Measurements from ENCODE around the gene TMEM178B. TPM values are rescaled to one million over a fixed set of nuclear protein-coding genes. Genes with fewer than 3 reads are reported as not detected.
"Not testable (repeated sequence)": the region's sequence is repeated elsewhere in the genome, so short reads cannot be mapped to it uniquely, and the experiment has no call there.

The TMEM178B gene
- total RNA-seq, 2 experiments from 2014 or later, result 0.06 TPM; not detected in 1

DNA sequence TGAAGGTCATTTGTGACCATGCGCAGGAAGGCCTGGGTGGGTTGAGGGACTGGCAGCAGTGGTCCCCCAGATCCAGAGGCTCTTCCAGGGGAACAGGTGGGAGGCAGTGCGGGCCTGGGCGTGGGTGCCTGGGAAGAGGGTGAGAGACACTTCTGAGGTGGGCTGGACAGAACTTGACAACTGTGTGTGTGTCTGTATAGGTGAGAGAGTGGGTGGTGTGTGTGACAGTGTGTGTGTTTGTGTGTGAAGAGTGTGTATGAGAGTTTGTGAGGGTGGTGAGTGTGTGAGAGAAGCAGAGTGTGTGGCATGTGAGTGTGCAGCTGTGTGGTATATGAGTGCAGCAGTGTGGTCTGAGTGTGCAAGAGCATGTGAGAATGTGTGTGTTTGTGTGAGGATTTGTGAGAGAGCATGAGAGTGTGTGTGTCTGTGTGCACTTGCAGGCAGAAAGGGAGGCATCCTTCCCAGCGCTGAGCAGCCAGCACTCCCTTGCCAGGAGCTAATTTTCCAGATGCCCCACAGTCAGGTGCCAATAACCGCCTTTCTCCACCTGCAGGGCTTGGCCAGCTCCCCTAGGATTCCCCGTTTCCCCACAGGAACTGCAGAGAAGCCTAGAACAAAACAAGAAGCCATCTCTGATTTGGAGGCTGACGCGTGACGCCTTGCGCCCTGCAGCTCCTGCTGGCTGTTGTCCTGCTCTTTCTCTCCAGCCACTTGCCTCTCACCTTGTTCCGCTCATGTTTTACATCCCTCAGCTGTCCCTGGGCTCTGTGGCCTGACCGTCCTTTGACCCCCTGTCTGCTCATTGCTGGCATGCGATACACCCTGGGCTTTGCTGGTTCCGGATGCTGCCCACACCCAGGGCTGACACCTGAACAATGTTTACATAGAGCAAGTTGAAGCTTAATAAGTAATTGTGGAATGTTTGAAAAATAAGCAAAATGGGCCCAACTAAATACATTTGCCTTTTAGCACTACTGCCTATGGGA is 88.0 kb downstream of the TMEM178B start:
- DNase-seq (no peak), ATAC-seq (ENCODE audit: low read depth) (no peak)
- peaks cover 8% of the 10 kb centered on the region for H3K27me3 Mint-ChIP-seq
- H3K4me1 Mint-ChIP-seq, result peaks cover 1% of the 10 kb centered on the region
- H3K27ac Mint-ChIP-seq, result no peak overlapping the region
- no peak overlapping the region for H3K4me3 Mint-ChIP-seq
- H3K36me3 Mint-ChIP-seq, result no peaks in the 10 kb centered on the region
- H3K9me3 Mint-ChIP-seq, result no peaks in the 10 kb centered on the region
- POLR2A ChIA-PET, result no interaction called here

- peaks cover 1% of the 10 kb centered on the region for H3K9me3 Mint-ChIP-seq
- no peaks in the 10 kb centered on the region for H3K36me3 Mint-ChIP-seq
- H3K4me1 Mint-ChIP-seq, result no peaks in the 10 kb centered on the region
- H3K27me3 Mint-ChIP-seq, result peaks cover 8% of the 10 kb centered on the region
- POLR2A ChIA-PET, result no interaction called here
- ATAC-seq (ENCODE audit: low read depth) (no peak), DNase-seq (no peak)
- no peak overlapping the region for H3K27ac Mint-ChIP-seq
- H3K4me3 Mint-ChIP-seq, result no peak overlapping the region
These were observed 91.7 kb downstream of the TMEM178B start for GRCh38 chr7:141165521-141165920.

- no peaks in the 10 kb centered on the region for H3K4me1 Mint-ChIP-seq
- POLR2A ChIA-PET, result no interaction called here
- H3K36me3 Mint-ChIP-seq, result no peaks in the 10 kb centered on the region
- no peak for ATAC-seq (ENCODE audit: low read depth)
- no peak for DNase-seq
- peaks cover 4% of the 10 kb centered on the region for H3K27me3 Mint-ChIP-seq
- no peak overlapping the region for H3K27ac Mint-ChIP-seq
- no peak overlapping the region for H3K4me3 Mint-ChIP-seq
- H3K9me3 Mint-ChIP-seq, result peaks cover 1% of the 10 kb centered on the region
These were observed 93.1 kb downstream of the TMEM178B start for GRCh38 chr7:141166926-141167325.

GRCh38 chr7:141167381-141167964 is 93.6 kb downstream of the TMEM178B start:
- Mint-ChIP-seq H3K36me3 (no peaks in the 10 kb centered on the region), H3K27ac (no peak overlapping the region), H3K9me3 (peaks cover 1% of the 10 kb centered on the region), H3K4me1 (no peaks in the 10 kb centered on the region), H3K4me3 (no peak overlapping the region), H3K27me3 (peaks cover 4% of the 10 kb centered on the region)
- POLR2A ChIA-PET, result no interaction called here
- ATAC-seq (ENCODE audit: low read depth) (no peak), DNase-seq (no peak)

DNA sequence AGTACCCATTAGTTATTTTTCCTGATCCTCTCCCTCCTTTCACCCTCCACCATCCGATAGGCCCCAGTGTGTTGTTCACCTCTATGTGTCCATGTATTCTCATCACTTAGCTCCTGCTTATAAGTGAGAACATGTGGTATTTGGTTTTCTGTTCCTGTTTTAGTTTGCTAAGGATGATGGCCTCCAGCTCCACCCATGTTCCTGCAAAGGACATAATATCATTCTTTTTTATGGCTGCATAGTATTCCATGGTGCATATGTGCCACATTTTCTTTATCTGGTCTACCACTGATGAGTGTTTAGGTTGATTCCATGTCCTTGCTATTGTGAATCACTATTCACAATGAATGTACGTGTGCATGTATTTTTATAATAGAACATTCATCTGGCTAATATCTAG is 95.3 kb downstream of the TMEM178B start:
- H3K9me3 Mint-ChIP-seq; H3K27ac Mint-ChIP-seq; ATAC-seq (ENCODE audit: low read depth); H3K4me1 Mint-ChIP-seq; POLR2A ChIA-PET; H3K36me3 Mint-ChIP-seq; H3K27me3 Mint-ChIP-seq; DNase-seq; H3K4me3 Mint-ChIP-seq: not testable (repeated sequence)

DNA sequence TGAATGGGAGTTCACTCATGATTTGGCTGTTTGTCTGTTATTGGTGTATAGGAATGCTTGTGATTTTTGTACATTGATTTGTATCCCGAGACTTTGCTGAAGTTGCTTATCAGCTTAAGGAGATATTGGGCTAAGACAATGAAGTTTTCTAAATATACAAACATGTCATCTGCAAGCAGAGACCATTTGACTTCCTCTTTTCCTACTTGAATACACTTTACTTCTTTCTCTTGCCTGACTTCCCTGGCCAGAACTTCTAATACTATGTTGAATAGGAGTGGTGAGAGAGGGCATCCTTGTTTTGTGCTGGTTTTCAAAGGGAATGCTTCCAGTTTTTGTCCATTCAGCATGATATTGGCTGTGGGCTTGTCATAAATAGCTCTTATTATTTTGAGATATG is 101.9 kb downstream of the TMEM178B start:
- POLR2A ChIA-PET; ATAC-seq (ENCODE audit: low read depth); H3K36me3 Mint-ChIP-seq; DNase-seq; H3K27ac Mint-ChIP-seq; H3K4me3 Mint-ChIP-seq; H3K4me1 Mint-ChIP-seq; H3K9me3 Mint-ChIP-seq: not testable (repeated sequence)
- peaks cover 12% of the 10 kb centered on the region for H3K27me3 Mint-ChIP-seq

DNA sequence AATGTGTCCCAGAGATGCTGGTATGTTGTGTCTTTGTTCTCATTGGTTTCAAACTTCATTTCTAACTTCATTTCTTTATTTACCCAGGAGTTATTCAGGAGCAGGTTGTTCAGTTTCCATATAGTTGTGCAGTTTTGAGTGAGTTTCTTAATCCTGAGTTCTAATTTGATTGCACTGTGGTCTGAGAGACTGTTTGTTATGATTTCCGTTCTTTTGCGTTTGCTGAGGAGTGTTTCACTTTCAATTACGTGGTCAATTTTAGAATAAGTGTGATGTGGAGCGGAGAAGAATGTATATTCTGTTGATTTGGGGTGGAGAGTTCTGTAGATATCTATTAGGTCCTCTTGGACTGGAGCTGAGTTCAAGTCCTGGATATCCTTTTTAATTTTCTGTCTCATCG is 103.3 kb downstream of the TMEM178B start:
- H3K36me3 Mint-ChIP-seq; H3K9me3 Mint-ChIP-seq; ATAC-seq (ENCODE audit: low read depth); H3K4me1 Mint-ChIP-seq; H3K27ac Mint-ChIP-seq; DNase-seq; POLR2A ChIA-PET: not testable (repeated sequence)
- Mint-ChIP-seq H3K4me3 (peak overlapping the region; percentile 3), H3K27me3 (peaks cover 12% of the 10 kb centered on the region)

DNA sequence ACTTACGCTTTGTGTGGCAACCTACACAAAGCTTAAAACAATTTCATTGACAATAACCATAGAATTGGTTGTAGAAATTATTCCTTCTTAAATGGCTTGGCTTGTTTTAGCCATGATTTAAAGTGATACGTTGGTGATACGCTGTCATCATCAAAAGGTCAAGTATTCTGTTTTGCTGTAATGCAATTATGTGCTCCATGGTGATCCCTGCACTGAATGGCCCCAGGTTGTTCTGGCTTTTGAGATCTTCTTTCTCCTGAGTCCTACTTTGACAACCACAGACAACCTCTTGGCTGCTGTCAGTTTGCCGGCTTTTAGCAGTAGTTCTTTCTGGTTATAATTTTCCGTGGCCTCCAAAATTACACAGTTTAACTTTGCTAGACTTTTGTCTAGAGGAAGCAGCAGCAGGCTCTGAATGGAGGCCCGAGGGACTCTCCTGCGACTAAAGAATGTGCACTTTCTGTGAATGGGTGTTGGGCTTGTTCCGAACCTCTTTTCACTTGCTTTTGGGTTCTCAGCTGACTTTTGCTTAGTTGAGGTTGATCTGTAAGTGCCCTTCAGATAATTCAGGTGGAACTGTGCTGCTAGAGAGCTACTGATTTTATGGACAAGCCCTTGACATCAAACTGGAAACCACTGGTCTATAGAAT is 104.7 kb downstream of the TMEM178B start:
- POLR2A ChIA-PET, result no interaction called here
- ATAC-seq (ENCODE audit: low read depth) (no peak), DNase-seq (no peak)
- peaks cover 12% of the 10 kb centered on the region for H3K27me3 Mint-ChIP-seq
- H3K4me1 Mint-ChIP-seq, result no peaks in the 10 kb centered on the region
- H3K36me3 Mint-ChIP-seq, result no peaks in the 10 kb centered on the region
- no peak overlapping the region for H3K4me3 Mint-ChIP-seq
- H3K27ac Mint-ChIP-seq, result no peak overlapping the region
- peaks cover 2% of the 10 kb centered on the region for H3K9me3 Mint-ChIP-seq

- Mint-ChIP-seq H3K4me3 (no peak overlapping the region), H3K36me3 (no peaks in the 10 kb centered on the region), H3K27ac (no peak overlapping the region), H3K4me1 (no peaks in the 10 kb centered on the region), H3K27me3 (peaks cover 10% of the 10 kb centered on the region), H3K9me3 (no peaks in the 10 kb centered on the region)
- ATAC-seq (ENCODE audit: low read depth), result no peak
- no peak for DNase-seq
- POLR2A ChIA-PET, result no interaction called here
These were observed 107.9 kb downstream of the TMEM178B start for GRCh38 chr7:141181812-141182211.

DNA sequence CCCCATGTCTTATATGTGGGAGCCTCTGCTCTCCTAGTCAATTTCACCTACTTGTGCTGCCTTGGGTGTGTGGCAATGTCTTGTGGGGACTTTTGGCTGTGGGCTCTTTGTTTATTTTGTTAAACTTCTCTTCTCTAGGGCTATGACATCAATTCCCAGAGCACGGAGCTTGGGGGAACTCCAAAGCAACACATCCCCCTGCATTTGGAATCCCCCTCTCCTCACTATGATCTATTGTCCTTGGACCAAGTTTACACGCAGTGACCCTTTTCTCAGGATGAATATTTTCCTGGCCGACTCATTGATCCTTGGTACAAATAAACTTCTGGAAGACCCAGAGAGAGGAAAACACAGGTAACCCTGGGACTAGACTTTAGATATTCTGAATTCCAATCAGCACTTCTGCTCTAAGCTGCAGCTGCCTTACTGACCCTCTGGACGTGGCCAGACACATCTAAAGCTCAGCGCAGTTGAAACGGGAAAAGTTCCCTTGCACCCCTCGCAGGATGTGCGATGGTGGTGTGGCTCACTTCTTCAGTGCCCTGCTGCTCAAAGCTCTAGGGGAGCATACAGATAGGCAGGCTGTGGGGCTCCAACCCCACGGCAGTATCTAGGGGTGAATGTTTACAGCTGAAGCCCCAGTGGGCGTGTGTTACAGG is 110.8 kb downstream of the TMEM178B start:
- ATAC-seq (ENCODE audit: low read depth) (no peak), DNase-seq (no peak)
- peaks cover 5% of the 10 kb centered on the region for H3K27me3 Mint-ChIP-seq
- no peaks in the 10 kb centered on the region for H3K36me3 Mint-ChIP-seq
- POLR2A ChIA-PET, result no interaction called here
- no peaks in the 10 kb centered on the region for H3K9me3 Mint-ChIP-seq
- H3K4me1 Mint-ChIP-seq, result no peaks in the 10 kb centered on the region
- H3K27ac Mint-ChIP-seq, result no peak overlapping the region
- no peak overlapping the region for H3K4me3 Mint-ChIP-seq

- H3K4me3 Mint-ChIP-seq, result no peak overlapping the region
- no peaks in the 10 kb centered on the region for H3K4me1 Mint-ChIP-seq
- no peaks in the 10 kb centered on the region for H3K9me3 Mint-ChIP-seq
- POLR2A ChIA-PET, result no interaction called here
- ATAC-seq (ENCODE audit: low read depth) (no peak), DNase-seq (no peak)
- no peaks in the 10 kb centered on the region for H3K36me3 Mint-ChIP-seq
- H3K27ac Mint-ChIP-seq, result no peak overlapping the region
- H3K27me3 Mint-ChIP-seq, result no peaks in the 10 kb centered on the region
These were observed 111.6 kb downstream of the TMEM178B start for GRCh38 chr7:141185369-141185967.

GRCh38 chr7:141189231-141189630 is 115.4 kb downstream of the TMEM178B start:
- Mint-ChIP-seq H3K27ac (no peak overlapping the region), H3K9me3 (no peaks in the 10 kb centered on the region), H3K4me1 (no peaks in the 10 kb centered on the region), H3K36me3 (no peaks in the 10 kb centered on the region), H3K27me3 (no peaks in the 10 kb centered on the region), H3K4me3 (no peak overlapping the region)
- no peak for ATAC-seq (ENCODE audit: low read depth)
- DNase-seq, result no peak
- POLR2A ChIA-PET, result no interaction called here

DNA sequence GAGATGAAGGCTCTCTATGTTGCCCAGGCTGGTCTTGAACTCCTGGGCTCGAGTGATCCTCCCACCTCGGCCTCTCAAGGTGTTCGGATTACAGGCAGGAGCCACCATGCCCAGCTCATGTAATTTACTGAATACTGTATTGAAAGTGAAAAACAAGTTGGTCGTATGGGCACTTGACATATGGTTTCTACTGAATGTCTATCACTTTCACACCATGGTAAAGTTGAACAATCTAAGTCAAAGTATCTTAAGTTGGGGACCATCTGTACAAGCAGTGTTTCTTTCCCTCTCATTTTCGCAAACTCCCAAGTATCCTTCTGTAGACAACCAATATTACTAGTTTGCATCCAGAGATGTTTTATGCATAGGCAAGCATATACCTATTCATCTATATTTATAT is 116.6 kb downstream of the TMEM178B start:
- no peaks in the 10 kb centered on the region for H3K9me3 Mint-ChIP-seq
- POLR2A ChIA-PET, result no interaction called here
- no peak for ATAC-seq (ENCODE audit: low read depth)

More for the DNA sequence above, 116.6 kb downstream of the TMEM178B start:
- Mint-ChIP-seq H3K4me3 (no peak overlapping the region), H3K27ac (no peak overlapping the region), H3K4me1 (no peaks in the 10 kb centered on the region), H3K27me3 (no peaks in the 10 kb centered on the region), H3K36me3 (no peaks in the 10 kb centered on the region)
- DNase-seq, result no peak

Data from activated naive CD8-positive, alpha-beta T cell treated with anti-CD3 and anti-CD28 coated beads, Interleukin-2, amount 10 ng/mL, durations not matched to agents 7 days and 5 days (primary cell).